Lung (tissue), 12 donors: ENCODE results near the gene RNF144A. TPM values are rescaled to one million over a fixed set of nuclear protein-coding genes. Genes with fewer than 3 reads are reported as not detected.

Experiments used
- ATAC-seq: fragments of 200-7000 bp; cut with Tn5 transposase; one replicate; pipeline ENCODE4 v1.9.1; 2020; ENCODE audit warnings: moderate number of reproducible peaks; ENCODE audit not compliant: insufficient read depth, low FRiP score
- DNase-seq, 3 donors: peaks; one replicate each; pipeline ENCODE4 v3.0.0-alpha.2; 2013 to 2017
- H3K27ac ChIP-seq, 2 donors: one replicate each; pipeline ENCODE4 v1.5.1; 2013; ENCODE audit warnings: mild to moderate bottlenecking in 2 of 2, moderate library complexity in 2 of 2, control low read depth in 1 of 2, inconsistent platforms in 1 of 2, low read depth in 1 of 2, low read length in 1 of 2
- H3K27me3 ChIP-seq, 3 donors: one replicate each; pipeline ENCODE4 v1.5.1; 2013; ENCODE audit warnings: low read length in 2 of 3; ENCODE audit not compliant: control insufficient read depth in 3 of 3, insufficient read depth in 3 of 3
- H3K36me3 ChIP-seq, 4 donors: one replicate each; pipeline ENCODE4 v1.5.1; 2013; ENCODE audit warnings: low read length in 4 of 4, mild to moderate bottlenecking in 1 of 4, moderate library complexity in 1 of 4; ENCODE audit not compliant: control insufficient read depth in 4 of 4, insufficient read depth in 4 of 4
- H3K4me1 ChIP-seq, 5 donors: one replicate each; pipeline ENCODE4 v1.5.1; 2013; ENCODE audit warnings: low read length in 5 of 5, mild to moderate bottlenecking in 2 of 5, moderate library complexity in 1 of 5; ENCODE audit not compliant: control insufficient read depth in 5 of 5, insufficient read depth in 5 of 5
- H3K4me3 ChIP-seq: one replicate; pipeline ENCODE4 v1.5.1; 2013; ENCODE audit warnings: mild to moderate bottlenecking, control low read depth, moderate library complexity
- H3K9ac ChIP-seq, 2 donors: one replicate each; pipeline ENCODE4 v1.5.1; 2013; ENCODE audit warnings: low read length in 2 of 2, control low read depth in 1 of 2; ENCODE audit not compliant: insufficient read depth in 1 of 2
- H3K9me3 ChIP-seq, 4 donors: one replicate each; pipeline ENCODE4 v1.5.1; 2013; ENCODE audit warnings: low read length in 3 of 4, mild to moderate bottlenecking in 1 of 4, moderate library complexity in 1 of 4; ENCODE audit not compliant: control insufficient read depth in 4 of 4, insufficient read depth in 3 of 4
- whole genome bisulfite sequencing, 2 donors: extraction: QIAGEN DNeasy Blood & Tissue Kit; methylation state at CpG; one replicate each; pipeline ENCODE4 v1.1.7; 2013; 5-methylcytosine and 5-hydroxymethylcytosine counted together
- polyA plus RNA-seq, 2 donors: library from polyadenylated mRNA; stranded (reverse); fragments of 200-250 nt; gene quantifications; one replicate each; pipeline ENCODE4 v1.2.1, GENCODE V29; 2013
- total RNA-seq, 2 donors: library from RNA; depleted of rRNA in 1 of 2; stranded (reverse); fragments of >200 nt in 1 of 2; gene quantifications; one replicate each; pipeline ENCODE4 v1.2.1, GENCODE V29; 2014 to 2021
- TF ChIP-seq, protein P1 (sequence below): IDR thresholded peaks from 2 replicates; pipeline ENCODE4 v1.5.1; 2012; ENCODE audit warnings: mild to moderate bottlenecking; ENCODE audit errors: control extremely low read depth, extremely low read depth
- donor health status: control.
- donor health status: control.
- donor health status: Bipolar disorder and iron deficiency.
- donor health status: healthy.
- donor health status: DM: yes; HTN: yes; CAD: no.

RNF144A gene
- total and polyA plus RNA-seq, 4 donors = 2.7 to 25.3 (median 5.8) TPM

DNA sequence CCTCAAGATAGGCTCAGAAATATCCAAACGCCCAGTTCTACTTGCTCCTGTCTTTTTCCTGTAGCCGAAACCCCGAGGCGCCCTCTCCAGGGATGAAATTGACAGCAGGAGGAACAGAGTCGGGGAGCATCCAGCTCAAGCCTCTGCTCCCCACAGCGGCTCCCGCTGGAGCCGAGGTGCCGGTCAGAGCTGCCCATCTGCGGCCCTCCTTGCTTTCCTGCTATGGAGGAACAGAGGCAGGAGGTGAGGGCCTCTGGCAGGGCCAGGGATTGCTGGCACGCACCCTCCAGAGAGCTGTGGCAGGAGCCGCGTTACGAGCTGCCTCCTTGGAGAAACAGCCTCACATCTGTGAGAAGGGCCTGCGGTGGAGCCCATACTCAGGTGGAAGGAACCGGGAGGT, 172.1 kb downstream of the RNF144A start:
- Histone ChIP-seq H3K4me1 (no peaks in the 10 kb centered on the region), H3K27ac (no peak overlapping the region), H3K9ac (no peak overlapping the region), H3K36me3 (no peaks in the 10 kb centered on the region), H3K9me3 (peaks cover 0 to under 1% (median 0%) of the 10 kb centered on the region in 4 donors), H3K4me3 (no peak overlapping the region), H3K27me3 (no peaks in the 10 kb centered on the region)
- WGBS, 2 donors = 92 to 95% methylated on average over 16 of the region's 16 CpGs
- TF ChIP-seq, protein P1, sequence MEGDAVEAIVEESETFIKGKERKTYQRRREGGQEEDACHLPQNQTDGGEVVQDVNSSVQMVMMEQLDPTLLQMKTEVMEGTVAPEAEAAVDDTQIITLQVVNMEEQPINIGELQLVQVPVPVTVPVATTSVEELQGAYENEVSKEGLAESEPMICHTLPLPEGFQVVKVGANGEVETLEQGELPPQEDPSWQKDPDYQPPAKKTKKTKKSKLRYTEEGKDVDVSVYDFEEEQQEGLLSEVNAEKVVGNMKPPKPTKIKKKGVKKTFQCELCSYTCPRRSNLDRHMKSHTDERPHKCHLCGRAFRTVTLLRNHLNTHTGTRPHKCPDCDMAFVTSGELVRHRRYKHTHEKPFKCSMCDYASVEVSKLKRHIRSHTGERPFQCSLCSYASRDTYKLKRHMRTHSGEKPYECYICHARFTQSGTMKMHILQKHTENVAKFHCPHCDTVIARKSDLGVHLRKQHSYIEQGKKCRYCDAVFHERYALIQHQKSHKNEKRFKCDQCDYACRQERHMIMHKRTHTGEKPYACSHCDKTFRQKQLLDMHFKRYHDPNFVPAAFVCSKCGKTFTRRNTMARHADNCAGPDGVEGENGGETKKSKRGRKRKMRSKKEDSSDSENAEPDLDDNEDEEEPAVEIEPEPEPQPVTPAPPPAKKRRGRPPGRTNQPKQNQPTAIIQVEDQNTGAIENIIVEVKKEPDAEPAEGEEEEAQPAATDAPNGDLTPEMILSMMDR = no peak
- DNase-seq = no peak
- ATAC-seq = no peak

DNA sequence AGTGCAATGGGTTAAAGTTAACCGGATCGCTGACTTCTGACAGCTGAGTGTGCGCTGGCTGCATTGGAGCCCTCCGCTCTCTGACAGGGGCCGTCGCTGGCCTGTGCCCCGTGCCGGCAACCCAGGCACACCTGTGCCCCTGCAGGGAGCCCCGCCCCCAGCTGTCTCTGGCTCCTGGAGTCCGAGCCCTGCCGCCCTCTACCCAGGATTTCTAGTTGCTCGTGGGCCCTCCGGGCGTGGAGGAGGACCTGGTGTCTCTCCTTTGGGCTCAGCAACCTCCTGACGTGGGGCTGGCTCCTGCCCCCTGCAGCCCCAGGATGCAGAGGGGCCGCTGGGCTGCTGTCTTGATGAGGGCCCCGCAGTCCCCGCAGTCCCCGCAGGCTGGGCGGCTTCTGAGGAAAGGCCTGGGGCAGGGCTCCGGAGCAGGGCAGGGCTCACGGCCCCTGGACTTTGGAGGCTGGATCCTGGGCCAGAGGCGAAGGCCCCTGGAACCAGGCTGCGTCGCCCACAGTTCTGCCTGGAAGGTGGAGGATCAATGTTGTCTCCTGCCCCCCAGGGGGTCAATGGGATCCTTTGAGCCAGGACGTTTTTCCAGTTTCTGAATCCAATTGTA, 172.8 kb downstream of the RNF144A start:
- H3K27ac ChIP-seq = no peak overlapping the region
- TF ChIP-seq, protein P1 = no peak
- no peaks in the 10 kb centered on the region for H3K9me3 ChIP-seq
- H3K36me3 ChIP-seq = no peaks in the 10 kb centered on the region
- WGBS, 2 donors = 92 to 96% methylated on average over 26 of the region's 26 CpGs
- ATAC-seq (no peak), DNase-seq (no peak)
- H3K9ac ChIP-seq = no peak overlapping the region
- H3K4me1 ChIP-seq = no peaks in the 10 kb centered on the region
- no peak overlapping the region for H3K4me3 ChIP-seq
- no peaks in the 10 kb centered on the region for H3K27me3 ChIP-seq

DNA sequence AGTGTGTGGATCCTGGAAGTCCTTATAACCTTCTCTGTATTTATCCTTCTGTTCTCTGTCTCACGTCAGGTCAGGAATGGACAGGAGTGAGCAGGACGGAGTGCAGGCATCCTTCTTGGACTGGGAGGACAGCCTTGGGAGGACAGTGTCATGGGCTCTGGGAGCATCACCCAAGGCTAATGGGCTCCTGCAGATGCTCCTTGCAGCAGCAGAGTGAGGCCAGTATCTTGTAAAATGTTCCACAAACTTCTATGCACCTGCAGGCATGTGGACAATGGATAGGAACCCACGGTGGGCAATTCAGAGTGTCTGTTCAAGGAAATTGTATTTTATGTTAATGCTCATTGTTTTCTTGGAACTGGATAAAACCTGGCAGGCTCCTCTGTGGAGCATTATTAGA, 176.2 kb downstream of the RNF144A start:
- peaks cover 0 to 3% (median 2%) of the 10 kb centered on the region in 5 donors for H3K4me1 ChIP-seq
- no peak for DNase-seq
- no peaks in the 10 kb centered on the region for H3K9me3 ChIP-seq
- no peak for ATAC-seq
- no peak overlapping the region for H3K4me3 ChIP-seq
- H3K27me3 ChIP-seq = no peaks in the 10 kb centered on the region
- H3K36me3 ChIP-seq = no peaks in the 10 kb centered on the region
- 92 to 94% methylated on average over 3 of the region's 3 CpGs for WGBS, 2 donors
- no peak overlapping the region for H3K9ac ChIP-seq
- no peak overlapping the region for H3K27ac ChIP-seq
- TF ChIP-seq, protein P1 = no peak

Other genes starting within 250 kb of the RNF144A start
- 10 to 100 TPM; 10.6 to 14.8 TPM for gene CMPK2, start 51.5 kb upstream of the RNF144A start, total RNA-seq
- gene CMPK2, start 51.5 kb upstream of the RNF144A start, polyA plus RNA-seq = 10 to 100 TPM in 1 of 2 donors, 1 to 10 TPM in 1; 5.7 to 11.8 TPM
- gene RSAD2, start 39.6 kb upstream of the RNF144A start, total RNA-seq = 10 to 100 TPM; 11.5 to 13.2 TPM
- 10 to 100 TPM in 1 of 2 donors, 1 to 10 TPM in 1; 3.3 to 12.4 TPM for gene RSAD2, start 39.6 kb upstream of the RNF144A start, polyA plus RNA-seq